ENCODE results near the gene REEP2.
"Not testable (repeated sequence)": the region's sequence is repeated elsewhere in the genome, so short reads cannot be mapped to it uniquely, and the experiment has no call there.

The REEP2 gene
- total RNA-seq: 0 to 0.61 (median 0.04) reads per million in 4 donors

GRCh38 chr5:138438724-138439476 is at the start of gene REEP2:
Gene REEP2, plus strand, starts transcription at chr5:138439057. Its CDS starts 152 bp downstream, at chr5:138439209.
- DNase-seq: peak; percentile 31 to 62 (median 45)

GRCh38 chr5:138389332-138389731 is 49.5 kb upstream of the REEP2 start:
- no peak for DNase-seq

- DNase-seq: not testable (repeated sequence)
Observed at GRCh38 chr5:138389911-138390310, 48.9 kb upstream of the REEP2 start.

GRCh38 chr5:138391859-138392386 is 46.9 kb upstream of the REEP2 start:
- no peak for DNase-seq

- DNase-seq: peak in 1 of 5 donors; percentile 30
Observed at GRCh38 chr5:138402640-138403039, 36.2 kb upstream of the REEP2 start.

- DNase-seq: peak in 1 of 5 donors; percentile 59
Observed at GRCh38 chr5:138408023-138408422, 30.8 kb upstream of the REEP2 start.

- DNase-seq: not testable (repeated sequence)
Observed at GRCh38 chr5:138410996-138411640, 27.7 kb upstream of the REEP2 start.

- DNase-seq: no peak
Observed at GRCh38 chr5:138418444-138418843, 20.4 kb upstream of the REEP2 start.

GRCh38 chr5:138425079-138425478 is 13.8 kb upstream of the REEP2 start:
- no peak for DNase-seq

GRCh38 chr5:138435943-138436342 is 2.9 kb upstream of the REEP2 start:
- no peak for DNase-seq

GRCh38 chr5:138438003-138438723 is 694 bp upstream of the REEP2 start:
- no peak for DNase-seq

- DNase-seq: no peak
Observed at GRCh38 chr5:138439477-138440158, 761 bp downstream of the REEP2 start.

GRCh38 chr5:138440159-138441073 is 1.6 kb downstream of the REEP2 start:
- DNase-seq: no peak

GRCh38 chr5:138441221-138441620 is 2.4 kb downstream of the REEP2 start:
- DNase-seq: no peak

- no peak for DNase-seq
Observed at GRCh38 chr5:138444078-138444773, 5.4 kb downstream of the REEP2 start.

- DNase-seq: no peak
Observed at GRCh38 chr5:138444774-138445546, 6.1 kb downstream of the REEP2 start.

GRCh38 chr5:138445547-138446271 is 6.9 kb downstream of the REEP2 start:
- no peak for DNase-seq

GRCh38 chr5:138448070-138448469 is 9.2 kb downstream of the REEP2 start:
- DNase-seq: no peak

Measured in T-helper 1 cell (primary cell).